LHCN-M2 (cell line): ENCODE data around the gene KCNK2. TPM values are rescaled to one million over a fixed set of nuclear protein-coding genes. Genes with fewer than 3 reads are reported as not detected.

Experiments used
- DNase-seq: peaks from one replicate; pipeline ENCODE4 v3.0.0-alpha.2; 2012; ENCODE audit warnings: low read depth
- polyA plus RNA-seq: library from polyadenylated mRNA; unstranded; fragments of >200 nt; gene quantifications from one replicate; pipeline ENCODE4 v1.2.1, GENCODE V29; 2012; ENCODE audit warnings: missing spikeins
- total RNA-seq: library from RNA; depleted of rRNA; stranded (reverse); fragments of >200 nt; gene quantifications from 2 replicates; pipeline ENCODE4 v1.2.3, GENCODE V29; 2014; rRNA removed

Gene KCNK2
- 5.6 and 6.8 TPM in 2 replicates for total RNA-seq
- polyA plus RNA-seq, result 11.3 TPM

DNA sequence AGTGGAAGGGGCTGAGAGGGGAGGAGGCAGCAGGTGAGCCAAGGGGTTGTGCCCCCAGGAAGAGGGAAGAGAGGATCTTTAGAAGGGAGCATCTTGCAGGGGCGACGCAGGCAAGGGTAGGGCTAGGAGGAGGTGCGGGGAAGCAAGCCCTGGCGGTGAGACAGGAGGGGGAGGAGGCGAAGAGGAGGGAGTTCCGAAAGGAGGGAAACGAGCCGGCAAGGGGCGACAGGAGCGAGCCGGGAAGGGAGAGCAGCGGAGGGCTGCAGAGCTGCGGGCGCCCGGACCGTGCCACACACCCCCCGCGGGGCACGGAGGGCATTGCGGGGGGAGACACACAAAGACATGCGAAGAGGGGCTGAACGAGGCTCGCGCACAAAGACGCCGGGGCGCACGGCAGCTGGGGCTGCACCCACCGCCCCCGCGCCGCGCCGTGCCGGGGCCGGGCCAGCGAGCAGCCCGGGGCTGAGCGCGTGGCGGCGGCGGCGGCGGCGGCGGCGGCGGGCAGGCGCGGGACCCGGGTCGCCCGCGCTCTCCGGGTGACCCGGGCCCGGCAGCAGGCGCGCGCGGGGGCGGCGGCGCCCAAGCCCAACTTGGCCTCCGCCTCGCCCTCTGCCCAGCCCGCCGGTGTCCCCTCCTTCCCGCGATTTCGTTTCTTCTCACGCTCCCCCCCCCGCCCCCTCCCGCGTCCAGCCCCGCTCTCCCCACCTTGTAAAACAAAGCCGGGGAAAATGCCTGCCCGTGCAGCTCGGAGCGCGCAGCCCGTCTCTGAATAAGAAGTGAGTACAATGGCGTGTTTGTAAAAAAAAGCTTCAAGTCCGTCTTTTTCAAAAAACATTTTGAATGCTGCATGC lies at the start of gene KCNK2:
Gene KCNK2, plus strand, starts transcription at position 206 of the 851 bp plus-strand sequence. CDS start 649 bp downstream, outside the sequence.
- peak; percentile 16 for DNase-seq

GRCh38 chr1:215032911-215033526 lies 49.5 kb upstream of the KCNK2 start:
- no peak for DNase-seq

DNA sequence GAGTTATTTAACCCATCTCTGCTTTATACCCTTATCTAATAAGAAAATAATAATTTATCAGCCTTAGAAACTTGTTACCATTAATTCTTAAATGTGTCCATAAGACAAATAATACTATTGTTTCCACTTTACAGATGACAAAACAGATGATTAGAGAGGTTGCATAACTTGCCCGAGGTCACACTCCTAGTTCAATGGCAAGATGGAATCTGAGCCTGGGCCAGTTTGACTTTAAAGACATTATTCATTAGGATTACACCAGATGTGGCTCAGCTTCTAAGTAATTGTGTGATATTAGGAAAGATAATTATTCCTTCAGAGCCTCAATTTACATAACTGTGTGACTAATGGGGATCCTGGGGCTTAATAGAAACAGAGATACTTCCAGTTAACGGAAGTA lies 42.3 kb upstream of the KCNK2 start:
- no peak for DNase-seq

DNA sequence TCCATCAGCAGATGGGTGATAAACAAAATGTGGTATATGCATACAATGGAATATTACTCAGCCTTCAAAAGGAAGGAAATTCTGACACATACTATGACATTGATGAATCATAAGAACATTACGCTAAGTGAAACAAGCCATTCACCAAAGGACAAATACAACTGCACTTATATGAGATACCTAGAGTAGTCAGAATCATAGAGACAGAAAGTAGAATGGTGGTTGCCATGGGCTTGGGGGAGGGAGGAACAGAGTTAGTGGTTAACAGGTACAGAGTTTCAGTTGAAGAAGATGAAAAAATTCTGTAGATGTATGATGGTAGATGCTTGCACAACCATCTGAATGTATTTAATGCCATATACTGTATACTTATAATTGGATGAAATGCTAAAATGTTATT lies 39.1 kb upstream of the KCNK2 start:
- peak; percentile 1 for DNase-seq

GRCh38 chr1:215044151-215044550 lies 38.4 kb upstream of the KCNK2 start:
- no peak for DNase-seq

DNA sequence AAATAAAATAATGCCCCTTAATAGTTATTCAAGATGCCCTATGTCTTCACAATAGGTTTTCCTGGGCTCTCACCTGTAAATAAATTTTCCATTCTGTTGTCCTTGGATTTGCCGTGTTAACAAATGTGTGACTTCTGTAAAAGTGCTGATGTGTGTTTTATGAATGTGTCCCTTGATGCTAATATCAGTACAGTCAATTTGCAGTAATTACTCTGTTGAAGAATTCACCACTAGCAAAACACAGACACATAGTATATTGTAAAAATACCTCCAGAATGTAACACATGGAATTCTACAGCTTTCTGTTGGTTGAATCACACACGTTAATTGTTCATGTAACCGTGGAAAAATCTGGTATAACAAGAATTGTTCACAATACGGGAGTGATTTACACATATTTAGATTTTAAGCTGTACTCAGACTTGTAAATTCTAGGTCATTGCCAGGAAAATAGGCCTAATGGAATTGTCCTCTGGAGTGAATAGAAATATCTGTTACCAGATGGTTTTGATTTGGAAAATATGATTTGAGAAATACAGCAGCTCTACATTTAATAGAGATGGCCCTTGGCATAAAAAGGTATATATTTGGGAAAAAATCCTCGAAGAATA lies 36.7 kb upstream of the KCNK2 start:
- DNase-seq, result no peak

GRCh38 chr1:215052256-215053015 lies 30.1 kb upstream of the KCNK2 start:
- DNase-seq, result peak; percentile 10

GRCh38 chr1:215054266-215054665 lies 28.3 kb upstream of the KCNK2 start:
- DNase-seq, result no peak

DNA sequence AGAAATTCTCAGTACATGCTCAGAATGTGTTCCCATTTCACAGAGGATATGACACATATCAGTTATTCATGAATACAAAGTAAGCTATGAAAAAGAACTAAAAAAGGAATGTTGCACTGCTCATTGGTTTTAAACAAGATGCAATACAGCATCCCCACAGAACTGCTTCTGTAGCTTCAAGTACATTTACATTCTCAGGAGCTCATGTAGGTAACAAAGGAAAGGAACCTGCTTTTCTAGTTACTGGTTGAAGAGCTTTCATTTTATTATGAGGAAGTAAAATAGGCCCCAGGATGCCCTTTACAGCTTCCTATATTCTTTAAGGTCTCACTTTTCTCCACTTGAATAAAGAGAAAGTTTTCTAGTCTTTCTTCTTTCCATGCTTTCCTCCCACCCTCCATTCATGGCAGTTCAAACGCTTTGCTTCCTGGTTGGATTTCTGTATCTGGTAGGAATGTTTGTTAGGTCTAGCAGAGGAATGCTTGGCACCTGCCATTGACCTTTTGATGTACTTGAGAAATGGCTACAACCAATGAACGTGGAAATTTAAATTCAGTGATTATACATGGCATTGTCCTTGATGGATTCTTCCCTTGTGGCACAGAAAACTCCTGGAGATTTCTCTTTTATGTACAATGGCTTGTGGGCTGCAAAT lies 27.1 kb upstream of the KCNK2 start:
- DNase-seq, result no peak

DNA sequence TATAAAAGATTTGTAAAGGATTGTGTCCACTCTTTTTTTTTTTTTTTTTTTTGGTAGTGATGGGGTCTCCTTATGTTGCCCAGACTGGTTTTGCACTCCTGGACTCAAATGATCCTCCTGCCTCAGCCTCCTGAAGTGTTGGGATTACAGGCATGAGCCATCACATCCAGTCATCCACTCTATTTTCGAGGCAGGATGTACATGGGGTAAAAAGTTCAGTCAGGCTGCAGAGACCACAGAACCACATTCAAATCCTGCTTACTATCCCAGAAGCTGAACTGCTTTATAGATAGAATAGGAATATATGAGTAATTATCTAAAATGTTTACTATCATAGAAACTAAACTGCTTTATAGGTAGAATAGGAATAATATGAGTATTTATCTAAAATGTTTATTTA lies 26.0 kb upstream of the KCNK2 start:
- DNase-seq, result peak; percentile 51

GRCh38 chr1:215059947-215060346 lies 22.6 kb upstream of the KCNK2 start:
- no peak for DNase-seq

- DNase-seq, result no peak
These were observed 18.2 kb upstream of the KCNK2 start for GRCh38 chr1:215064327-215064726.

DNA sequence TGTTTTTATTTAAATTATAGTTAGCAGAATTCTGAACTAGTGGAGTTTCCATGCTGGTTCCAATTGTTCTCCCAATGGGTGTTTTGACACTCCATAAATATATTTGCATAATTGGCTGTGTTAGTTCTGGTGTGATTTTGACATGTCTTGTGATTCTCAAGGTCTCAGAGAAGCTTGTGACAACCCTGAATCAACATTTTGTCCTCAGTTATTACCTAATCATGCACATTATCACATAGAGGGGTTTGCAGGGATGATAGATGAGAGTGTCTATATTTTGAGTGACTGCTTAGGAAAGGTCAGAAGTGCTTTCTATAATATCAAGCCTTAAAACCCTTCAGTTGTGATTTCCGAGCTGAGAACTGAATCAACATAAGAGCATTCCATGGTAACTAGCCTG lies 11.5 kb upstream of the KCNK2 start:
- DNase-seq, result no peak

DNA sequence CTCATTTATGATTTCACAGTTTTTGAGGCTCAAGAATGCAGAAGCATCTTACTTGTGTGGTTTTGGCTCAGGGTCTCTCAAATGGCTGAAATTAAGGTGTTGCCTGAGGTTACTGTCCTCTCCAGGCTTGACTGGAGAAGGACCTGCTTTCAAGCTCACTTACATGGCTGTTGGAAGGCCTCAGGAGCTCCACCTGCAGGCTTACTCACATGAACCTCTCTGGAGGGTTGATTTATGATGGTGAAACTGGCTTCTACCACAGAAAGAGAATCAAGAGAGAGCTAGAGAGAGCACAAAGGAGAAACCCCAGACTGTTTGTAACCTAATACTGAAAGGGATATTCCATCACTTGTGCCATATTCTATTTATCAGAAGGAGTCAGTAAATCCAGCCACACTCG lies 6.2 kb upstream of the KCNK2 start:
- DNase-seq, result peak; percentile 53

- DNase-seq, result no peak
These were observed 3.1 kb upstream of the KCNK2 start for GRCh38 chr1:215079456-215079855.

- DNase-seq, result no peak
These were observed 641 bp upstream of the KCNK2 start for GRCh38 chr1:215081661-215082531.

GRCh38 chr1:215083383-215083961 lies 935 bp downstream of the KCNK2 start:
- peak; percentile 18 for DNase-seq

DNA sequence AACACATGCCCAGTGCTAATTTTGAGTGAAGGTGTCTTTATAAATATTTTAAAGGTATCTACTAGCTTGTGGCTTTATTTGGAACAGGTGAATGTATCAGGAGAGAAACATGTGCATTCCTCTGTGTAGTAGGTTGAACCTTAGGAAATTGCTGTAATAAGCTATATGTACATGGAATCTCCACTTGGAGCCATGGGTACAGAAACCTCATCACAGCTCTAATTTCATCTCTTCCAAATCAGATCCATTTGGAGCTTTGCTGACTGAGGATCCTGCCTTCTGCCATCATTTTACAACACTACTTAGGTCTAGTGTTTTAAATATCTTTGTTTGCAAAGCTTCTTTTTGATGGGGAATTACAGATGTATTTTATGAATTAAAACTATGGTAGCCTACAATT lies 2.1 kb downstream of the KCNK2 start:
- DNase-seq, result no peak

DNA sequence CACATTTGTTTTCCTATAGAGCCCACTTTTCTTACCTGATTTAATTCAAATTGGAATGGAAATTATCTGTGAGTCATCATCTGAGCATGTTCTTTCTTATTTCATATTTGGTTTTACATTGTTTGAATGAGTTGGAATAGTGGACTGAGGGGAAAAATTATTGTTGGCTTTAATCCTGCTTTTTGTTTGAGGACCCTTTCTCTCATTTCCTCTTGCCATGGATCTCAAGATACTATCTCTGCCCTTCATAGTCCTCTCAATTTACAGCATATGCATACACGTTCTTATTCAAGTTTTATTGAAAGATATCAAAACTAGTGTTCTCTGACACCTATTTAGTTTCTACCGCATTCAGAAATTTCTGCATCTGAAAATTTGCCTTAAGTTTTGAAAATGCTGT lies 5.1 kb downstream of the KCNK2 start:
- no peak for DNase-seq

DNA sequence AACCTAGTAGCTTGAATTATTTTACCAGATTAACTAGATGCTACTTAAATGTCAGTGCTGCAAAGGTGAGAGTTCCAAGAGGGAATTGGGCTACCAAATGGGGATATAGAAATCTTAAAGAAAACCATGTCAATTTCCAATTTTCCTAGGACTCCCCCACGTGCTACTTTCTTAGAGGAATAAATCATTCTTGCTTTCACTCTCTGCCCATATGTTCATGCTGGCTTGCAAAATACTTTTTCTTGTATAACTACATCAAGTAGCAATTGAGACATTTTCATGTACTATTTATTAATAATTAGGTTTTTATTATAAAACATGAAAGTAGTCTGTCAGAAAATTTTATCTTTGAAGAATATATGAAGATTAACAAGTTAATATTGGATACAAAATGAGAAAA lies 11.8 kb downstream of the KCNK2 start:
- DNase-seq, result no peak
